GM21367 (cell line): ENCODE measurements around the gene DNMT1.
"Not testable (repeated sequence)": the region's sequence is repeated elsewhere in the genome, so short reads cannot be mapped to it uniquely, and the experiment has no call there.

Experiments
- ATAC-seq: cut with Tn5 transposase; IDR thresholded peaks from one replicate; pipeline ENCODE4 v1.9.1; 2021; ENCODE audit not compliant: unreplicated experiment

Gene DNMT1

GRCh38 chr19:10184636-10185035 lies 10.1 kb downstream of the DNMT1 start:
- ATAC-seq, result no peak

- ATAC-seq, result no peak
Observed at GRCh38 chr19:10183926-10184325, 10.8 kb downstream of the DNMT1 start.

- ATAC-seq, result no peak
Observed at GRCh38 chr19:10182847-10183246, 11.9 kb downstream of the DNMT1 start.

DNA sequence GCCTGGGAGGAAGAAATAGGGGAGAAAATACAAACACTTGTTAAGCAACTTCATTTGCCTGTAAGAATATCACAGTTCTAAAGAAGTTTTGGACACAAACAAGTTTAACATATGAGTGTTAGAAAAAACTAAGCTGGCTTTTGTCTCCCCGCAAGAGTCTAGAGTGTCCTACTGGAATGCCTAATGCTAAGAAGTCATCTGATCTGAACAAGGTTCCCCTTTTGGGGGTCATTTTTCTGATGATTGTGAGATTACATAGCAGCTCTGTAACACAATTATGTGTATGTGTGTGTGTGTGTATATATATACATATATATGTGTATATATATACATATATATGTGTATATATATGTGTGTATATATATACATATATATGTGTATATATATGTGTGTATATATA lies 12.7 kb downstream of the DNMT1 start:
- no peak for ATAC-seq

DNA sequence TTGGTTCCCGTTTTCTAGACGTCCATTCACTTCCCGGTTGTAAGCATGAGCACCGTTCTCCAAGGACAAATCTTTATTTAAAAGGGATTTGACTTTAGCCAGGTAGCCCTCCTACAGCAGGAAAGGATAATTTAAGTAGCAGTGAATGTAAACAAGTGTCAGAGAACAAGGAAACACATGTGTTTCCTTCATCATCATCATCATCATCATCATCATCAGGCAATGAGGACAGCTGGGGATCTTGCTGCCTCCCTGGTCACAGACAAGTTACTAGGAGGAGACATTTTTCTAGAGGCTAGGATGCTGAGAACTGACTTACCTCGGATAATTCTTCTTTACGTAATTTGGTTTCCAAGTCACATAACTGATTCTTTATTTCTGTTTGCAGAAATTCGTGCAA lies 14.3 kb downstream of the DNMT1 start:
- no peak for ATAC-seq

GRCh38 chr19:10180024-10180423 lies 14.7 kb downstream of the DNMT1 start:
- not testable (repeated sequence) for ATAC-seq

- ATAC-seq, result no peak
Observed at GRCh38 chr19:10173527-10173926, 21.2 kb downstream of the DNMT1 start.

DNA sequence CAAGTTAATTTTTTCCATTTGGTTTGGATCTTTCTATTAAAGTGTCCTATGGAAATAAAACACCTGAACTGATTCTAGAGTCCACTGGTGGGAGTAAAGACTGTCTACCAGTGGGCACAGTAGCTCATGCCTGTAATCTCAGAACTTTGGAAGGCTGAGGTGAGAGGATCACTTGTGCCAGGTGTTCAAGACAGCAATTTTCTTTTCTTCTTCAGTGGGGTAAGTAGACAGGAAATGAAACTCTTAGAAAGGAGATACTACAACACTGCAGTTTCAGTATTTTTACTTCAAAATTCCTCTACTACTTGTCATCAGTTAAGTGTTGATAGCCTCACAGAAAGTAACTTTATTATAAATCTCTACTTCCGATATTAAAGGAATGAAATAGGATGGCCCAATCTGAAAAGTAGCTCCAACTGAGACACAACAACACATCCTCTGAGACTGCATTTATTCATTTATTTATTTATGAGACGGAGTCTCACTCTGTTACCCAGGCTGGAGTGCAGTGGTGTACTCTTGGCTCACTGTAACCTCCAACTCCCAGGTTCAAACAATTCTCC lies 26.3 kb downstream of the DNMT1 start:
- ATAC-seq, result no peak

GRCh38 chr19:10167459-10167858 lies 27.3 kb downstream of the DNMT1 start:
- ATAC-seq, result no peak

GRCh38 chr19:10166501-10166900 lies 28.3 kb downstream of the DNMT1 start:
- ATAC-seq, result not testable (repeated sequence)

DNA sequence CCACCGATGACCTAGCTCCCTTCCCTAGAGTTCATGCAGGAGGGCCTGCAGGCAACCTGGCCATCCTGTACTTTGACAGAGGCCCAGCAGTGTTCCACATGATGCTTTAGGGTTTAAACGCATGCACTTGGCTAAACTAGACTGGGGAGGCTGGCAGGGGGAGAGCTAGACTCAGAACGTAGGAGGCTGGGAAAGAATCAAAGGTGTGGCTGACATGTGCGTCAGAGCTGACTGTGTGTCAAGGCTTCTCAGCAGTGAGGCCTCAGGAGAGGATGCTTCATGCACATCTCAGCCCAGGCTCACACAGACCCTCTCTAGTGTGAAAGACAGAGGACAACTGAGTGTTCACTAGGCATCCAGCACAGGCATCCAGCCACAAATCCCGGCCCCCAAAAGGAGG lies 28.7 kb downstream of the DNMT1 start:
- no peak for ATAC-seq

DNA sequence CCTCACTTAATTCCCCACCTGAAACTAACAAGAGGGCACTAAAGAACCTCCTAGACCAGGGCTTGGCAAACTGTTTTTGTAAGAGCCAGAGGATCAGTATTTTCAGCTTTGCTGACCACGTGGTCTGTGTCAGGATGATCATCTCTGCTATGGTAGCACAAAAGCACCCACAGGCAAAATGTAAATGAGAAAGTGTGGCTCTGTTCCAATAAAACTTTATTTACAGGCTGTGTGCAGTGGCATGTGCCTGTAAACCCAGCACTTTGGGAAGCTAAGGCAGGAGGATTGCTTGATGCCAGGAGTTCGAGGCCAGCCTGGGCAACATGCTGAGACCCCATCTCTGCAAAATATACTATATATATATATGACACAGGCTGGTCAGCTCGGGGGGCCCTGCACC lies 31.2 kb downstream of the DNMT1 start:
- ATAC-seq, result no peak

- ATAC-seq, result no peak
Observed at GRCh38 chr19:10159610-10160009, 35.1 kb downstream of the DNMT1 start.

GRCh38 chr19:10158485-10158884 lies 36.3 kb downstream of the DNMT1 start:
- ATAC-seq, result no peak

DNA sequence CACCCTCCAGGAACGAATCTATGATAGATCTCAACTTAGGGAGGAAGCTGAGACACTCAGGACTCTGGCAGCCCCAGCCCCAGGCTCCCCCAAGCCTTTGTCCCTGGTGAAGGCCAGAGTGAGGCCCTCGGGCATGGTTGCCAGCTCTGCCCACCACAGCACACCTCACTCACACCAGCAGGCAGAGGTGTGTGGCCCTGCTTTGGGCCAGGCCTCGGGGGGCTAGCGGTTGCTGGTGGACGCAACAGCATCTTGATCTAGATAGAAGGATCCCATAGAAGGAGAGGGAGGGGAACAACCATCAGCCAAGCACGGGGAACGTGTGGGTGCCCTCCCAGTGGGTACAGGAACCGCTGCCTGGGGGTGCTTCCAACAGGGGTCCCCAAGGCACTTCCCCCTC lies 36.7 kb downstream of the DNMT1 start:
- no peak for ATAC-seq

GRCh38 chr19:10155839-10156238 lies 38.9 kb downstream of the DNMT1 start:
- ATAC-seq, result no peak

GRCh38 chr19:10152100-10152499 lies 42.7 kb downstream of the DNMT1 start:
- ATAC-seq, result no peak

DNA sequence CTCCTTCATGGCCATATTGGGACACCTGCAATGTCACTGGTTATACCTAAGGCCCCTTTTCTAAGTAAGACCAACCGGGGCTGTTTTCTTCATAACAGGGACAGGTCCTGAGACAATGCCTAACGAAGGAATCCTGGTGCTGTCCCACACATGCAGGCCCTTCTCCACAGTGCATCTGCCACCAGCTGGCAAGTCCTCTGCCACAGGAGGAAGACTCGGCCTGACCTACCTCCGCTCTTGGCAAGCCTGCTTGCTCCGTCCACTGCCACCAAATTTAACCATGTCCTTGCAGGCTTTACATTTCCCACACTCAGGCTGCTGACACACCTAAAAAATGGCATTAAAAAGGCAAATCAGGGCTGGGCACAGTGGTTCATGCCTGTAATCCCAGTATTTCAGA lies 43.2 kb downstream of the DNMT1 start:
- ATAC-seq, result no peak

- no peak for ATAC-seq
Observed at GRCh38 chr19:10149427-10149826, 45.3 kb downstream of the DNMT1 start.

- no peak for ATAC-seq
Observed at GRCh38 chr19:10146142-10146541, 48.6 kb downstream of the DNMT1 start.

DNA sequence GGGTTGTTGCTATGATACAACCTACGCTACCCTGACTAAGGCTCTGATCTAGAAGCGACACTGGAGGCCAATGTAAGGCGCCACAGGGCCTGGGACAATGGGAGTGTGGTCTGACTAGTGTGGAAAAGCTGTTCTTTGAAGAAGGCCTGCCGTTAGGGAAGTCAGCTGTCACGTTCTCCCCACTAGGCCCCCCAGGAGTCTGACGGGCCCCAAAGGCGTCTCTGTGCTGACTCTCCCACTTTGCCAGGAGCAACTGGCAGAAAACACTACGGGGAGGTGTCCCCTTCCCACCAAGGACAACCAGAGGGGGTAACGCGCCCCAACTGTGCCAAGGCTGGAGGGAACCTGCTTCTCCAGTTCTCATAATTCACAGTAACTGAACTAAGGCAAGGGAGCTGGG lies 49.7 kb downstream of the DNMT1 start:
- ATAC-seq, result no peak

- no peak for ATAC-seq
Observed at GRCh38 chr19:10144361-10144760, 50.4 kb downstream of the DNMT1 start.

GRCh38 chr19:10143681-10144080 lies 51.1 kb downstream of the DNMT1 start:
- ATAC-seq, result no peak
